GM18511 (cell line): ENCODE measurements around the gene ALG6.

ENCODE experiments used
- ATAC-seq: cut with Tn5 transposase; IDR thresholded peaks from one replicate; pipeline ENCODE4 v1.9.1; 2021; ENCODE audit warnings: mild to moderate bottlenecking, moderate library complexity; ENCODE audit not compliant: unreplicated experiment

Gene ALG6

DNA sequence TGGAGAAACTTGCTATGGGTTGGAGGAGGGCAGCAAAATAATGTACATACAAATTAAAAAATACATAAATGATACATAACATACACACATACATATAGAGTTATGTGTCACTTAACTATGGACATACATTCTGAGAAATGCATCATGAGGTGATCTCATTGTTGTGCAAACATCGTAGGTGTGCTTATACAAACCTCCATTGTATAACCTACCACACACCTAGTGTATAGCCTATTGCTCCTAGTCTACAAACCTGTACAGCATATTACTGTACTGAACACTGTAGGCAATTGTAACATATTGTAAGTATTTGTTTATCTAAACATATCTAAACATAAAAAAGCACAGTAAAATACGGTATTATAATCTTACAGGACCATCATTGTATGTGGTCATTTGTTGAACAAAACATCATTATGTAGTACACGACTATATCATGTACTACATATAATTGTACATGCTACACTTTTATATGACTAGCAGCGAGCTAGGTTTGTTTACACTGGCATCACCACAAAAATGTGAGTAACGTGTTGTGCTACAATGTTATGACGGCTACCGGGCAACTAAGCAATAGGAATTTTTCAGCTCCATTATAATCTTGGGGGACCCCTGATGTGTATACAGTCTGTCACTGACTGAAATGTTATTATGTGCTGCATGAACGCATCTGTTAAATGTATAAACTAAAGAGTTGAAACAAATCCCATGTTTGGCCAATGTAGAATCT lies 120.1 kb downstream of the ALG6 start:
- ATAC-seq: no peak
